GM12872 (cell line): ENCODE results near the gene CYP19A1.

Experiments
- CTCF ChIP-seq: IDR thresholded peaks from 3 replicates; pipeline ENCODE4 v1.5.1; 2011; ENCODE audit warnings: low read depth, mild to moderate bottlenecking, low read length, moderate library complexity; ENCODE audit not compliant: insufficient read depth

CYP19A1 gene

DNA sequence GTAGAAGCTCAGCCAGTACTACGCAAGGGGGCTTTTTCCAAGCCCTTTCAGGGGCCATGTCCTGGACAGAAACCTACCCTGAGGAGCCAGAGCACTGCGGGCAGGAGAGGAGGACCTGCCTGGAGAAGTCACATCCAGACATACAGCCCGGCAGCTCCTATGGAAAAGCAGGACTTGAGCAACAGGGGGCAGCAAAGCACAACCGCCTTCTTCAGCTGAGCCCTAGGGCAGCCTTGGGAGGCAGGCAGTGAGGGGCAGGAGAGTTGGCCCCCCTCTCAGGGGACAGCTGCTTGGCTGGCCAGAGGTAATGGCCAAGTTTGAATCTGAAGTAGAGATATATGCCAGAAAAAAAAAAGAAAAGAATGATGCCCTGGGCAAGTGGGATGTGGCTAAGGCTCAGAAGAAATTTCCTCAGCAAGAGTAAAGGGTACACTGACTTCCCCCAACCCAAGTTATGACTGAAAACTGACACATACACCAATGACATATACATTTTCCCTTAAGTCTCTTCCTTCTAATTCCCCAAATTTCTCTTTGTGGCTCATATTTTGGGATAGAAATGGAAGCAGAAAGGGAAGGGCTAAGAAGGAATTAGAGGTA is 56.9 kb downstream of the CYP19A1 start:
- peak; percentile 82 for TF ChIP-seq CTCF

DNA sequence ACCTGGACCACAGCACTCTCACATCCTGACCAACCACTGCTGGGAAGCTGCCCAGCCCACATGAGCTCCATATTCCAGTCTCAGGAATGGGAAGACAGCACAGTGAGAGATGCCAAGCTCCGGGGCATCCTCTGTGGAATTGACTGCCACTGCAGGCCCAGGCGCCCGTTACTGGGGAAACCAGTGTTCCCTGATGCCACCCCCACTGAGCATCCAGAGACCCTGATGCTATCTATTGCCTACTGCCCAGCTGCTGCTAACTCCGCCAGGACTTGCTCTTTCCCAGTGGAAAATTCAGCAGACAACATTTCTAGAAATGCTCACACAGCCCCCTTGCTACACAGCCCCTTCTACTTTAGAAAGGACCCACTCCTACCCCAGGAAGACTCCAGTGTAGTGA is 57.6 kb downstream of the CYP19A1 start:
- TF ChIP-seq CTCF = no peak

- TF ChIP-seq CTCF = no peak
These were observed 59.0 kb downstream of the CYP19A1 start for GRCh38 chr15:51279391-51279790.

- no peak for TF ChIP-seq CTCF
These were observed 61.3 kb downstream of the CYP19A1 start for GRCh38 chr15:51277101-51277500.

- TF ChIP-seq CTCF = no peak
These were observed 63.4 kb downstream of the CYP19A1 start for GRCh38 chr15:51274956-51275355.

DNA sequence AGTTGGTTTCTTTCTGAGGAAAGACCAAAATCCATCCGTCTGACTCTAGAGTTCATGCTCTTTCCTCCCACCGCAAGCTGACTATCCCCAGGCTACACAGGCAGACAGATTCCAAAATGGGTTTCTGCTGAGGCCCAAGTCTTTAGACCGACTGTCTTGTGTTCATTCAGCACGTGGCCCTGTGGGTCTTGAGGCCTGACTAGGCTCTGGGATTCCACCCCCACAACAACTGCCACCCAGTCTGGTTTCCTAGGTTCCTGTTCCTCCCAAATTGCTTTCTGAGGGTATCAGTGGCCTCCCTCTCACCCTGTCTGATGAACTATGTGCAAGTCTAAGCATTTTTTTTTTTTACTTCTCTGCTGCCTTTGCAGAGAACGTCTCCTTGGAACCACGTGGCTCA is 67.7 kb downstream of the CYP19A1 start:
- TF ChIP-seq CTCF = no peak

- no peak for TF ChIP-seq CTCF
These were observed 68.9 kb downstream of the CYP19A1 start for GRCh38 chr15:51269496-51269895.
